Liver (tissue), 3 donors: Measurements from ENCODE around the gene PTK6.

ENCODE experiments used
- CTCF ChIP-seq: fragments of 150-350 bp; IDR thresholded peaks from 2 replicates; pipeline ENCODE4 v1.5.1; 2017; ENCODE audit warnings: improper control_type of control experiment, low read depth, low read length; ENCODE audit not compliant: missing input control
- EGR1 ChIP-seq, 2 donors: IDR thresholded peaks; 2 replicates each; pipeline ENCODE4 v1.6.1; 2016 to 2018; ENCODE audit warnings: antibody characterized with exemption in 2 of 2, low read depth in 2 of 2
- FOXA1 ChIP-seq: IDR thresholded peaks from 2 replicates; pipeline ENCODE4 v1.6.1; 2016; ENCODE audit warnings: antibody characterized with exemption
- RAD21 ChIP-seq, 2 donors: IDR thresholded peaks; 2 replicates each; pipeline ENCODE4 v1.6.1; 2016; ENCODE audit warnings: antibody characterized with exemption in 2 of 2, mild to moderate bottlenecking in 2 of 2
- donor health status: healthy.
- donor health status: healthy.

DNA sequence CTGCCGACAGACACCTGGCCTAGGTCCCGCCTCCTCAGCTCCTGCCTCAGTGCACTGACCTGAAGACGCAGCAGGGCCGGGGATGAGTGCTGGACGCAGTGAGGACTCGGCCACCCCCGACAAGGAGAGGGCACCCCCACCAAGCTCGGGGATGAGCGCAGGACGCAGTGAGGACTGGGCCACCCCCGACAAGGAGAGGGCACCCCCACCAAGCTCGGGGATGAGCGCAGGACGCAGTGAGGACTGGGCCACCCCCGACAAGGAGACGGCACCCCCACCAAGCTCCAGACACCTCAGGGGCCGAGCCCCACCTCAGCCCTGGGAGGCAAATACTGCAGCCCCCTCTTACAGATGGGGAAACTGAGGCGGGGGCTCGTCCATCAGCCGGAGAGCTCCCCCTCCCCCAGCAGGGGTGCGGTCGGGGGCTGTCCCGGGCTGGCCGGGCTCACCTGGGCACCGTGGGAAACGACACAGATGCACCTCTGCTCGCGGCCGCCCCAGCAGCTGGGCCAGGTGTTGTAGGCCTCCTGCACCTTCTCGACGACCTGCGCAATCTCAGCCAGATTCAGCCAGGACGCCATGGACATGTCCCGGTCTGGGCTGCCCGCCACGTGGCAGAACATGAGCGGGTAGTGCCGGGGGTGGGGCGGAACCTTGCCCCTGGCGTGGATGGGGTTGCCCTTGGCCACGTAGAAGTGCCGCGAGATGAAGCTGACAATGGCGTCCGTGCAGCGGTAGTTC, 29.4 kb upstream of the PTK6 start:
- no peak for TF ChIP-seq CTCF
- TF ChIP-seq FOXA1: no peak
- no peak for TF ChIP-seq RAD21 (IDR thresholded peaks at IDR 0.05)
- no peak for TF ChIP-seq EGR1 (IDR thresholded peaks at IDR 0.05; ENCODE audit: low read depth in 2 of 2)
